DOHH2 (cell line): ENCODE results near the gene WDR5.

Experiments
- H3F3A ChIP-seq: fragments of 200-600 bp; sonication (generic), shearing (Covaris generic); 2 replicates; pipeline ENCODE4 v1.6.0; 2016; ENCODE audit warnings: antibody characterized with exemption, mild to moderate bottlenecking; ENCODE audit not compliant: control insufficient read depth, insufficient read depth
- H3K27ac ChIP-seq: fragments of 200-600 bp; sonication (generic); 2 replicates; pipeline ENCODE4 v1.5.1; 2014; ENCODE audit warnings: low read depth, mild to moderate bottlenecking, low read length, moderate library complexity
- H3K27me3 ChIP-seq: fragments of 200-600 bp; sonication (generic); 2 replicates; pipeline ENCODE4 v1.6.1; 2014; ENCODE audit warnings: mild to moderate bottlenecking, low read length, mixed read lengths; ENCODE audit not compliant: control insufficient read depth
- H3K36me3 ChIP-seq: fragments of 200-600 bp; sonication (generic); 2 replicates; pipeline ENCODE4 v1.6.1; 2014; ENCODE audit warnings: mild to moderate bottlenecking, low read length, moderate library complexity, mixed read lengths; ENCODE audit not compliant: control insufficient read depth
- H3K4me1 ChIP-seq: fragments of 200-600 bp; sonication (generic); 2 replicates; pipeline ENCODE4 v1.6.1; 2014; ENCODE audit warnings: mild to moderate bottlenecking, low read length, mixed read lengths; ENCODE audit not compliant: control insufficient read depth
- H3K4me2 ChIP-seq: fragments of 200-600 bp; sonication (generic); 2 replicates; pipeline ENCODE4 v1.6.0; 2014; ENCODE audit warnings: mild to moderate bottlenecking, low read length, moderate library complexity
- H3K4me3 ChIP-seq: fragments of 200-600 bp; sonication (generic); 2 replicates; pipeline ENCODE4 v1.5.1; 2014; ENCODE audit warnings: mild to moderate bottlenecking, low read length, mixed read lengths
- H3K79me2 ChIP-seq: fragments of 200-600 bp; sonication (generic); 2 replicates; pipeline ENCODE4 v1.6.1; 2014; ENCODE audit warnings: mild to moderate bottlenecking, low read length, mixed read lengths; ENCODE audit not compliant: control insufficient read depth
- H3K9me2 ChIP-seq: fragments of 200-600 bp; sonication (generic); replicated peaks from 2 replicates; pipeline ENCODE4 v1.6.1; 2014; ENCODE audit warnings: mild to moderate bottlenecking, low read length, mixed read lengths; ENCODE audit not compliant: control insufficient read depth
- H3K9me3 ChIP-seq: fragments of 200-600 bp; sonication (generic); 2 replicates; pipeline ENCODE4 v1.6.1; 2014; ENCODE audit warnings: antibody characterized with exemption, low read length, mixed read lengths; ENCODE audit not compliant: control insufficient read depth, insufficient read depth
- H4K20me1 ChIP-seq: fragments of 200-600 bp; sonication (generic); 2 replicates; pipeline ENCODE4 v1.6.0; 2014; ENCODE audit warnings: low read depth, mild to moderate bottlenecking, antibody characterized with exemption, low read length, moderate library complexity; ENCODE audit not compliant: control insufficient read depth, insufficient read depth
- CTCF ChIP-seq: fragments of 200-600 bp; sonication (generic); IDR thresholded peaks from one replicate; pipeline ENCODE4 v1.5.1; 2014; ENCODE audit warnings: antibody characterized with exemption, mild to moderate bottlenecking, low read depth, low read length; ENCODE audit not compliant: poor library complexity, severe bottlenecking
- EZH2phosphoT487 ChIP-seq: fragments of 200-600 bp; sonication (generic); IDR thresholded peaks from 2 replicates; pipeline ENCODE4 v1.6.1; 2017; ENCODE audit warnings: borderline replicate concordance, mild to moderate bottlenecking, antibody characterized with exemption, low read length, moderate library complexity, mixed read lengths

The WDR5 gene

GRCh38 chr9:134176599-134176968 is 40.7 kb downstream of the WDR5 start:
- Histone ChIP-seq H3K9me2 (no peaks in the 10 kb centered on the region), H3K4me1 (peaks cover 18% of the 10 kb centered on the region), H3K4me3 (no peak overlapping the region), H4K20me1 (peaks cover 4% of the 10 kb centered on the region; the same call in 1 of the 2 replicates), H3F3A (no peaks in the 10 kb centered on the region), H3K4me2 (no peak overlapping the region), H3K27me3 (no peaks in the 10 kb centered on the region; the same call in 1 of the 2 replicates), H3K9me3 (no peaks in the 10 kb centered on the region), H3K79me2 (no peaks in the 10 kb centered on the region), H3K36me3 (no peaks in the 10 kb centered on the region), H3K27ac (no peak overlapping the region)
- TF ChIP-seq CTCF (no peak), EZH2phosphoT487 (no peak)

GRCh38 chr9:134177186-134177585 is 41.3 kb downstream of the WDR5 start:
- TF ChIP-seq CTCF (no peak), EZH2phosphoT487 (no peak)
- Histone ChIP-seq H4K20me1 (peaks cover 4% of the 10 kb centered on the region; the same call in 1 of the 2 replicates), H3K4me3 (no peak overlapping the region), H3K9me2 (no peaks in the 10 kb centered on the region), H3F3A (no peaks in the 10 kb centered on the region), H3K9me3 (no peaks in the 10 kb centered on the region), H3K36me3 (no peaks in the 10 kb centered on the region), H3K4me2 (no peak overlapping the region), H3K27me3 (no peaks in the 10 kb centered on the region; the same call in 1 of the 2 replicates), H3K27ac (no peak overlapping the region), H3K79me2 (no peaks in the 10 kb centered on the region), H3K4me1 (peaks cover 18% of the 10 kb centered on the region)

GRCh38 chr9:134177624-134178393 is 41.9 kb downstream of the WDR5 start:
- peaks cover 4% of the 10 kb centered on the region; the same call in 1 of the 2 replicates for H4K20me1 ChIP-seq
- TF ChIP-seq EZH2phosphoT487: no peak
- no peak for TF ChIP-seq CTCF
- H3F3A ChIP-seq: no peaks in the 10 kb centered on the region
- no peak overlapping the region for H3K27ac ChIP-seq
- H3K79me2 ChIP-seq: no peaks in the 10 kb centered on the region
- H3K36me3 ChIP-seq: no peaks in the 10 kb centered on the region
- H3K27me3 ChIP-seq: no peaks in the 10 kb centered on the region; the same call in 1 of the 2 replicates
- H3K4me1 ChIP-seq: peaks cover 18% of the 10 kb centered on the region
- H3K4me3 ChIP-seq: no peak overlapping the region
- H3K4me2 ChIP-seq: no peak overlapping the region
- no peaks in the 10 kb centered on the region for H3K9me2 ChIP-seq
- H3K9me3 ChIP-seq: peaks cover 5% of the 10 kb centered on the region; the same call in 1 of the 2 replicates
